Central memory CD4-positive, alpha-beta T cell (primary cell): ENCODE results near the gene SLC6A15.

Experiments
- DNase-seq: peaks from one replicate; pipeline ENCODE4 v3.0.0; 2022
- total RNA-seq, 3 experiments: gene quantifications; one replicate each; lab custom pipeline; 2026; lab: John Stamatoyannopoulos, UW

The SLC6A15 gene
- 0 reads per million in 3 experiments for total RNA-seq

GRCh38 chr12:84912198-84913128, at the start of gene SLC6A15:
SLC6A15 (minus strand) TSS chr12:84912799; CDS start chr12:84892120, 20,679 bp downstream.
- DNase-seq: no peak

DNA sequence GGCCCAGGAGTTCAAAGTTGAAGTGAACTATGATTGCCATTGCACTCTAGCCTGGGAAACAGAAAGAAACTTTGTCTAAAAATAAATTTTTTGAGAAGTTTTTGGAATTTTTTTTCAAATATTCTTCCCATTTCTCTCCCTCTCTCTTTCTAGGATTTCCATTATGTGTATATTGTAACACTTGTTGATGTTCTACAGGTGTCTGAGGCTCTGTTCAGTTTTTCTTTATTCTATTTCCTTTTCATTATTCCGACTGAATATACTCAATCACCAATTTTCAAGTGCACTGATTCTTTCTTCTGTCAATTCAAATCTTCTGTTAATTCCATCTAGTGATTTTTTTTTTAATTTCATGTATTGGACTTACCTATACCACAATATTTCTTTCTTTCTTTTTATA, 48.3 kb upstream of the SLC6A15 start:
- DNase-seq: no peak

- DNase-seq: no peak
Measured at GRCh38 chr12:84955298-84955697, 42.7 kb upstream of the SLC6A15 start.

DNA sequence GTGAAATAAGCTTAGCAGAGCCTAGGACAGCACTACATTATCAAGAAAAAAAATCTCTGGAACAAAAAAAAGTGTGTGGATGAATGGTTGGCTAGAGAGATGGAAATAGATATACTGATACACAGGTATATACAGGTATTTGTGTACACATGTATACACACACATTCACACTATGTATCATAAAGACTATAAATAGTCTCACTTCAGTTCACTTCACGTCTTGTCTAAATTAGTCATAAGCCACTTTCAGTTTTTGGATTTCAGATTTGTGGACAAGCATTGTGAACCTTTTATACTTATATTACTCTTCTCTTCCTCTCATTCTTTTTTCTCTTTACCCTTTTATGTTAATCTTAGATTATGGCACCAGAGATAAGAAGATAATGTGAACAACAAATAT, 41.8 kb upstream of the SLC6A15 start:
- DNase-seq: no peak

DNA sequence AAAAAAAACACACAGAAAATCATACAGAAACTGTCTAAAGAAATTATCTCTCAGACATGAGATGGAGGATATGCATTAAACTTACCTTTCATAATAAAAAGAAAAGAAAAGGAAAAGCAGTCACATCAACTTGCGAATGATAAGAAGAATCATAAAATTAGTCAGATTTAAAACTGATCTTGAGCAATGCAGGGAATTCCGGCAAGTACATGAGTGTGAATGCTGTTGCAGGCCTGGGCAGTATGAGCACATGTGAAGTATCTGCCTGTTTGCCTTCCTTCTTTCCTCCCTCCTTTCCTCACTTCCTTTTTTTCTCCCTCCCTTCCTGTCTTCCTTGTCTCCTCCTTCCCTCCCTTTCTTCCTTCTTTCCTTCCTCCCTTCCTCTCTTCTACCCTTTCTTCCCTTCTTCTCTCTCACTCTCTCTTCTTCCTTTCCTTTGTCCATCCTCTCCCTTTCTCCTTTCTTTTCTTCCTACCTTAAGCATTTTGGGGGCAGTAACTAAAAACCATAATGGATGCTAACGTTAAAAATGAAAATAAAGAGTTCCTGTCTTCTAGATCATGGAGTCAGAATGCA, 38.5 kb upstream of the SLC6A15 start:
- no peak for DNase-seq

DNA sequence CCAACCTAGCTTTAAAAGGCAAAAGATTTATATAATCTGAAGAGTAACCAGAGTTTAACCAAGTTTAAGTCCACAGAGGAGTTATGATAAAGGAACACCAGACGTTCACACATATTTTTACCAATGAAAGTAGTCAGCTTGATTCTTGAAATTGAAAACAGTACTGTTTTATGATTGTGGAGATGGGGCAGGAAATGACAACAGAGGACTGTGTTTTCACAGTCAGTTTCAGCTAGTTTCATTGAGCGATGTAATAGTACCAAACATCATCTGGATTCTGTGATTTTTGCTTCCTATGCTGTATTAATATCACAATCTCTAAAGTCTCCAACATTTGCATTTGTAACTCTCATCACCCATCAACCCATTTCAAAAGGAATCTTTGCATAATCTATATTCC, 34.2 kb upstream of the SLC6A15 start:
- no peak for DNase-seq

DNA sequence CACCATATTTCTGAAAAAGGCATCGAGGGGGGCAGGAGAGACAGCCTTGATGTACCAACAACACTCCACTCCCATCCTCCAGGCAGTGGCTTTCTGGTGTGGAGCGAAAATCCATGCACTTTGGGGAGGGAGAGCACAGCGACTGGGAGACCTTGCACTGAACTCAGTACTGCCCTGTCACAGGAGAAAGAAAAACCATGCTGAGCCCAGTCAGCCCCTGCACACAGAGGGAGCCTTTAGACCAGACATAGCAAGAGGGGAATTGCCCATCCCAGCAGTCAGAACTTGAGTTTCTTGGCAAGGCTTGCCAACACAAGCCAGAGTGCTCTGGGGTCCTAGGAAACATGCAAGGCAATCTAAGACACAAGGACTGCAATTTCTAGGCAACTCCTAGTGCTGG, 24.8 kb upstream of the SLC6A15 start:
- no peak for DNase-seq

DNA sequence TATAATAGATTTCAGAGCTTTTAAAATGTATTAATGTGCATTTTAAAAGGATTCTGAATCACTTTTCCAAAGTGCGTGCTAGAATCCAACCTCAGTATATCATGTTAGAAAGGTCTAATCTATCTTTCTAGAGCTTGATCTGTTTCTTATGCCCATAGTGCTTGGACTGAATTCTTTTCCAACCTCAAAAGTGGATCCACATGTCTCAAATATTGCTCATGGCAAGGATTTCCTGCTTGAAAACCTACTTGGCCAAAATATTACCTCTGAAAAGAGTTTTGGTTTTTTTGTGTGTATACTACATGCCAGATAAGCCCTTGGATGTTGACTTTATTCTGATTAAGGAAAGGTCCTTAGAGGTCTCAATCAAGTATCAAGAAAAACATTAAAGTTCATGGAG, 16.9 kb upstream of the SLC6A15 start:
- no peak for DNase-seq

DNA sequence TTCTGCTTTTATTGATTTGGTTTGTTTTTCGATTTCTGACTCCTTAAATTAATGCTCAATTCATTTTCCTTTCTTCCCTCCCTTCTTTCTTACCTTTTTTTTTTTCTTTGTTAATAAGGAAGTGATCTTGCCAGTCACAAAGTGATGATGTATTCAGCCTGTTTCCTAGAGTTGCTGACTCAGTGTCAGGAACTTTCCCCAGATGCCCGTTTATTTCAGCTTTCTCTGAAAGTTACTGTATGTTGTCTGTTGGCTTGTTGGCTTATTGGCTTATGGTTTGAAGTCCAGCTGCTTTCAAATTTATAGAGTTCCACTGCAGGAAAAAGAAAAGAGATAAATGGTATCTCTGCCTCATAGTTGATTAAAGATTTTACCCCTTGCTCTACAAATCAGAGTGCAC, 12.4 kb upstream of the SLC6A15 start:
- DNase-seq: no peak

DNA sequence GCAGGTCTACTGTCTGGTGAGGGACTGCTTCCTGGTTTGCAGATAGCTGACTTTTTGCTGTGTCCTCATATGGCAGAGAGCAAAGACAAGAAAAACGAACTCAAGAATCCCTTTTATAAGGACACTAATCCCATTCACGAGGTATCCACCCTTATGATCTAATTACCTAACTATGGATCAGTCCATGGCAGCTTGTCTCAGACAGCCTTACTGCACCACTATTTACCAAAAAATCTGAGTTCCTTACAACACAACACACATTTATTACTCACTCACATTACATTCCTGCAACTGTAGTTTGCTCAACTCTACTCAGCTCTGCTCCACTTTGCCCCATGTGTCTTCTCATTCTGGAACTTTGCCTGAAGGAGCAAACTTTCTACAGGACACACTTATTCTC, 10.1 kb upstream of the SLC6A15 start:
- DNase-seq: no peak

DNA sequence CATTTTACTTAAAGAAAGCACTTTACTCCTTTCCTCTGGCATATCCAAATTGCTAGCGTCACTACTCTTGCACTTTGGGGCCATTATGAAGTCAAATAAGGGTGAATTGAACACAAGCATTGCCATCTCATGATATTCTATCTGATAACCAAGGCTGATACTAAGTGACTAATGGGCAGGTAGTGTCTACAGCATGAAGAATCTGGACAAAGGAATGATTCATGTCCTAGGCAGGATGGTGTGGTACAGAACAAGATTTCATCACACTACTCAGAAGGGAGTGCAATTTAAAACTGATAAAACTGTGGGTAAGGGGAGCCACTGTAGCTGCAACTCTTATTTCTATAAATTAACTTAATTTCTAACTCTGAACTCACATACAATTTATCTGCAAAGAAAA, 7.7 kb upstream of the SLC6A15 start:
- DNase-seq: no peak

DNA sequence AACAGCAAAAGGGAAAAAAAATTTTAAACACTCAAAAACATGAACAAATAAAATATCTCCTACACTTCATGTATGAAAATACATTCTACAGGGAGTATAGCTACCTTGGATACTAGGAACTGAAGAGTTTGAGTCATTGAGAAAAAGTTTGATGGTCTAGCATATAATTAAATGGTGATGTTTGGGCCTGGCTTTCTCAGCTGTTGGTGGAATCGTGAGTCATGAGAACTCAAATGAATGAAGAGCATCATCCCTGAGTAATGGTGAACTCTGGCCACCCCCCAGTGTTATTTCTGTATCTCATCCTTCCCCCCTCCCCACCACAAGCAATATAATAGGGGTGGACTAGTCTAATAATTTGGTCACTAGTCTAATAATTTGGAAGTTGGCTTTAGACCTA, 6.7 kb upstream of the SLC6A15 start:
- no peak for DNase-seq

DNA sequence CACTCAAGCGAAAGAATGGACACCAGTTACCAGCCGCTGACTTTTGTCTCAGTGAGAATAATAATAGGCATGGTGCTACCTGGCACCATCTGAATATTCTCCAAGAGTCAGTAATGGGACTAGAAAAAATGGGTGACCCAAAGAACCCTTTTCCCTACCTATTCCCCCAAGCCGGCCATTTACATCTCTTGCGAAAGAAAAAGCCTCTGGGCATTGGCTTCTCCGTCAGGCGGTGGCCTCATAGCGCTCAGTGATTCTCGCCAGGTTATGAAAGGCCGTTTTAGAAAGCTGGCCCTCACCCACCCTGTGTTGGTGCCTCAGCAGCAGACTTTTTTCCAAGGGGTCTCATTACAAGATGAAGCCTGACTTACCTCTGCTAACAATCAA, 523 bp upstream of the SLC6A15 start:
- no peak for DNase-seq

- no peak for DNase-seq
Measured at GRCh38 chr12:84911271-84912197, 1.1 kb downstream of the SLC6A15 start.

DNA sequence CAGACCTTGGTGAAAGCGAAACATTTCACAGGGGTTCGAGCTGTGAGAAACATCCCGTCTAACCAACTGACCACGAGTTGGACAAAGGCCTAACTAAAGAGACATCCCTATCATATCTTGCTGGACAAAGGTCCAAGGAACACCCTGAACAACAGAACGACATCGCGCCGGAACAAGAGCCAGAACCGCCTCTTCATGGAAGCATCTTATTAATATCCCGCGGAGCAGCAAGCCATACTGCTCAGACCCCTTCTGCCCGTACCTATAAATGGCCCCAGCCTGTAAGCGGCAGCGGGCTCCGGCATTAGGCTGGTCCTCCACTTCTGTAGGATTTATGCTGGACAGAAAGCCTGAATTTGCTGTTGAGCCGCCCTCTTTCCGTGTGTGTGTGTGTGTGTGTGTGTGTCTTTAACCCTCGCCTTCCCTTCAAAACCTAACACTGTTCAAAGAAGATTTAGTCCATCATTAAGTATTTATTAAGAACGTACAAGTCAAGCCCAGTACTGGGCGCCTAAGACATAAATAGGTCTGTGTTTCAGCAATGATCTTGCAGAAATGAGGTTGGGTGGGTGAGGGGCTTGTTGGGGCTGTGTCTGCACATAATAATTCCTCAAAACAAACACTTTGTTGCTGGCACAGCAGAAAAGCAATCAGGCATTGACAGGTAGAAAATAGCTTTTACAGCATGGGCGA, 1.9 kb downstream of the SLC6A15 start:
- DNase-seq: no peak

GRCh38 chr12:84904051-84904450, 8.5 kb downstream of the SLC6A15 start:
- DNase-seq: no peak

DNA sequence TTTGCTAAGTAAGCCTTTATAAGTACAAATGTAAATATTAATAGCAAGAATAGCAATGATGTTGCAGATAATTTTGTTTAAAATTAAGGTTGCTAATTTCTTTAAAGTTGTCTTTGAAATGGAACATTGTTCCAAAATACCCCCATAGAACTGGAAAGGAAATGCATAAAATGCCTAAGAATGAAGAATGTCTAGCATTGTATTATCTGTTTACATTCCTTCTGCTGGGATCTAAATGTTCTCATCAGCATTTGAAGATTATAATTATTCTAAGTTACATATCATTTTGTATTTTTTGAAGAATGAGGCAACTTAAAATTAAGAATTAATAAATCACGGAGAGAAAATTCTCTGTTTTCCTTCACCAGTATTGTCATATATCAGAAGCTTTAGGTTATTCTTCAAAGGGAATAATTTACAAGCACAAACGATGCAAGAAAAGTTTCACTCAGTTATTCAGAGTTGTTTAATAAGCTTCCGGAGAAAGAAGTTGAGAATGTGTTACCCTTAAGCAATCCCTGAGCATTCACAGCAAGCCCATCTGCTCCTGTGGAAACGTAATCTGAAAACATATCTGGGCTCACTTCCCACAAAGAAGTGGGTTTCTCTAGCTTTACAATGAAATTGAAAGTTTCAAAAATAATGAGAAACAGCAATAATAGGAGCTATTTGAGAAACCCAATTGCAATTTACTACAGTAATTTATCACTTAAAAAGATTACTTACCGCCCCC, 21.3 kb downstream of the SLC6A15 start:
- no peak for DNase-seq

DNA sequence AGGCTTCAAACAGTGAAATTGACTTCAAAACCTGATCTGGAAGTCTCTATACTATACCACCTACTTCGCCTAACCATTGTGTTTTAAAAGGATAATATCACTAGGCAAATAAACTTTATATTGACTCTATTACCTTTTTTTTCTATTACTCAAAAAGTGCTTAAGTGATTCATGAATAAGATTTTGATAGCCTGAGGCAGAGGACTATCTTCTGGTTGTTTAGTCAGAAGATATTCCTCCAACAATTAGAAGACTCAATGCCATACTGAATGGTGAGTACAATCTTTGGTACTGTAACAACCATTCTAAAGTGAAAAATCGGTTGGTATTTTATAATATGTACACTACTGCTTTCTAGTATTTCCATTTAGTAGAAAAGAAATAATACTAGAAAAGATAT, 22.8 kb downstream of the SLC6A15 start:
- no peak for DNase-seq

GRCh38 chr12:84888861-84889260, 23.7 kb downstream of the SLC6A15 start:
- no peak for DNase-seq

DNA sequence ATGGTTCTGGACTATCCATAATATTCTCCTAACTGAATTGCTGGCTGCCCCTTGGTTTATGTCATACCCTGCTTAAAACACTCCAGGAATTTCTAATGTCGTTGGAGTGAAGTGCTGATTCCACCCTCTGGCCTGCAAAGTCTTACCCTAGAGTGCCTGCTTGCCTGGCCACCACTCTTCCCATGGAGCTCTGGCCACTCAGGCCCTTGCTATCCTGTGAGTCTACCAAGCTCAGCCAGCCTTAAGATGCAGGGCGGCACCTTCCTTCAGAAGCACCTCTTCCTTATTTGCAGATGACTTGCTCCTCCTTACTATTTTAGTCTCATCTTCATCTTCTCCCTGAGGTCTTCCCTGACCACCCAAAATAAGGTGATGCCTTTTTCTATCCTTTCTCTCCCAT, 35.3 kb downstream of the SLC6A15 start:
- DNase-seq: no peak

DNA sequence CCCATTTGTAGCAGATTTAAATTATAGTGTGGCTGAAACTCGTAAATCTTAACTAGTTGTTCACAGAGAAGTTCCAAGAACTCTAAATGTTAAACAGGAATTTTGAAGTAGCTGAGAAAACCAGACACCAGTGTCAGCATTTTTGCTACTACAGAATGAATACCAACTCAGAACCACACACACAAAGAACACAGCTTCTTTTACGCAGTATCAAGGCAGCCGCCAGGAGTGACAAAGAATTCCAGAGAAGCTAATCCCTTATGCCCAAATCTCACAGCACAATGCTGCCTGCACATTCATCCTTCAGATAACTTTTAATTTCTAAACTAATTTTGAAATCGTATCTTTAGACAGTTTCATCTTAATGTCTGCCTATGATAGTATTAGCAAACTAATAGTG, 37.4 kb downstream of the SLC6A15 start:
- DNase-seq: no peak

- DNase-seq: no peak
Measured at GRCh38 chr12:84874825-84875139, 37.8 kb downstream of the SLC6A15 start.
